ENCODE data around the gene ZMYND15. TPM values are rescaled to one million over a fixed set of nuclear protein-coding genes. Genes with fewer than 3 reads are reported as not detected.

ZMYND15 gene
- total RNA-seq, 1 donor from 2014 or later = 0.70 TPM

- Mint-ChIP-seq H3K36me3 (no peaks in the 10 kb centered on the region), H3K4me1 (ENCODE audit: unreplicated experiment) (peaks cover 14% of the 10 kb centered on the region), H3K9me3 (no peaks in the 10 kb centered on the region), H3K4me3 (peak overlapping the region; percentile 83), H3K27me3 (peaks cover 12% of the 10 kb centered on the region), H3K27ac (peak overlapping the region; percentile 84)
- DNase-seq (ENCODE audit: extremely low spot score, unreplicated experiment) = peak; percentile 90
- TF ChIP-seq CTCF (conservative IDR thresholded peaks at IDR 0.05) = peak; percentile 83
Measured at GRCh38 chr17:4789951-4790704, 50.5 kb downstream of the ZMYND15 start.

- no peak for TF ChIP-seq CTCF (conservative IDR thresholded peaks at IDR 0.05)
- Mint-ChIP-seq H3K9me3 (no peaks in the 10 kb centered on the region), H3K27me3 (peaks cover 12% of the 10 kb centered on the region), H3K27ac (peak overlapping the region; percentile 84), H3K4me1 (ENCODE audit: unreplicated experiment) (peaks cover 15% of the 10 kb centered on the region), H3K36me3 (no peaks in the 10 kb centered on the region), H3K4me3 (peak overlapping the region; percentile 83)
- DNase-seq (ENCODE audit: extremely low spot score, unreplicated experiment) = no peak
Measured at GRCh38 chr17:4790705-4791088, 51.1 kb downstream of the ZMYND15 start.

GRCh38 chr17:4795168-4795567, 55.5 kb downstream of the ZMYND15 start:
- H3K27ac Mint-ChIP-seq = peak overlapping the region; percentile 97
- no peak for DNase-seq (ENCODE audit: extremely low spot score, unreplicated experiment)
- peaks cover 6% of the 10 kb centered on the region for H3K4me1 Mint-ChIP-seq (ENCODE audit: unreplicated experiment)
- peaks cover 3% of the 10 kb centered on the region for H3K27me3 Mint-ChIP-seq
- peaks cover 5% of the 10 kb centered on the region for H3K36me3 Mint-ChIP-seq
- H3K9me3 Mint-ChIP-seq = no peaks in the 10 kb centered on the region
- peak overlapping the region; percentile 100 for H3K4me3 Mint-ChIP-seq
- no peak for TF ChIP-seq CTCF (conservative IDR thresholded peaks at IDR 0.05)

Other genes with a start within 250 kb of the ZMYND15 start
- 16.1 and 36.7 TPM in 2 replicates for gene SPNS2, start 241.0 kb upstream of the ZMYND15 start, total RNA-seq (ENCODE audit: low replicate concordance)
- gene MYBBP1A, start 184.4 kb upstream of the ZMYND15 start, total RNA-seq (ENCODE audit: low replicate concordance) = 63.7 and 66.0 TPM in 2 replicates
- gene GGT6, start 179.3 kb upstream of the ZMYND15 start, total RNA-seq (ENCODE audit: low replicate concordance) = 1.0 and 1.4 TPM in 2 replicates
- gene SMTNL2, start 155.3 kb upstream of the ZMYND15 start, total RNA-seq (ENCODE audit: low replicate concordance) = 19.4 and 25.5 TPM in 2 replicates
- gene ALOX15, start 98.2 kb upstream of the ZMYND15 start, total RNA-seq (ENCODE audit: low replicate concordance) = 2.1 and 4.9 TPM in 2 replicates
- 72.7 and 92.9 TPM in 2 replicates for gene PELP1, start 35.7 kb upstream of the ZMYND15 start, total RNA-seq (ENCODE audit: low replicate concordance)
- gene ARRB2, start 29.2 kb upstream of the ZMYND15 start, total RNA-seq (ENCODE audit: low replicate concordance) = 22.9 and 47.4 TPM in 2 replicates
- gene MED11, start 8.4 kb upstream of the ZMYND15 start, total RNA-seq (ENCODE audit: low replicate concordance) = 17.6 and 21.8 TPM in 2 replicates
- 15.2 and 23.0 TPM in 2 replicates for gene CXCL16, start 95 bp downstream of the ZMYND15 start, total RNA-seq (ENCODE audit: low replicate concordance)
- gene TM4SF5, start 32.1 kb downstream of the ZMYND15 start, total RNA-seq (ENCODE audit: low replicate concordance) = 5.3 and 9.6 TPM in 2 replicates
- 1.2 and 1.8 TPM in 2 replicates for gene VMO1, start 46.5 kb downstream of the ZMYND15 start, total RNA-seq (ENCODE audit: low replicate concordance)
- gene GLTPD2, start 49.1 kb downstream of the ZMYND15 start, total RNA-seq (ENCODE audit: low replicate concordance) = 4.7 and 9.8 TPM in 2 replicates
- gene PSMB6, start 56.3 kb downstream of the ZMYND15 start, total RNA-seq (ENCODE audit: low replicate concordance) = 117 and 124 TPM in 2 replicates
- gene PLD2, start 67.3 kb downstream of the ZMYND15 start, total RNA-seq (ENCODE audit: low replicate concordance) = 58.7 and 69.3 TPM in 2 replicates
- 111 and 204 TPM in 2 replicates for gene MINK1, start 93.5 kb downstream of the ZMYND15 start, total RNA-seq (ENCODE audit: low replicate concordance)
- 4.4 and 9.3 TPM in 2 replicates for gene C17orf107, start 159.7 kb downstream of the ZMYND15 start, total RNA-seq (ENCODE audit: low replicate concordance)
- 0.27 and 0.52 TPM in 2 replicates for gene CHRNE, start 163.3 kb downstream of the ZMYND15 start, total RNA-seq (ENCODE audit: low replicate concordance)
- not detected in 2 replicates for gene GP1BA, start 192.4 kb downstream of the ZMYND15 start, total RNA-seq (ENCODE audit: low replicate concordance)
- 60.2 and 63.6 TPM in 2 replicates for gene SLC25A11, start 200.2 kb downstream of the ZMYND15 start, total RNA-seq (ENCODE audit: low replicate concordance)
- gene RNF167, start 200.4 kb downstream of the ZMYND15 start, total RNA-seq (ENCODE audit: low replicate concordance) = 98.8 and 132 TPM in 2 replicates
- gene PFN1, start 208.7 kb downstream of the ZMYND15 start, total RNA-seq (ENCODE audit: low replicate concordance) = 404 and 455 TPM in 2 replicates
- 4.8 and 24.0 TPM in 2 replicates for gene ENO3, start 211.3 kb downstream of the ZMYND15 start, total RNA-seq (ENCODE audit: low replicate concordance)
- 60.5 and 73.1 TPM in 2 replicates for gene SPAG7, start 228.0 kb downstream of the ZMYND15 start, total RNA-seq (ENCODE audit: low replicate concordance)
- 26.3 and 35.6 TPM in 2 replicates for gene CAMTA2, start 247.8 kb downstream of the ZMYND15 start, total RNA-seq (ENCODE audit: low replicate concordance)

Data from type B pancreatic cell (in vitro differentiated cells).